Upper lobe of right lung (tissue), 1 donor: ENCODE results near the gene VPS13A. TPM values are rescaled to one million over a fixed set of nuclear protein-coding genes. Genes with fewer than 3 reads are reported as not detected.

Experiments used
- ATAC-seq: fragments of 200-7000 bp; cut with Tn5 transposase; one replicate; pipeline ENCODE4 v1.9.1; 2020; ENCODE audit warnings: mild to moderate bottlenecking, moderate library complexity
- DNase-seq: peaks from one replicate; pipeline ENCODE4 v3.0.0-alpha.2; 2020
- H3K27ac ChIP-seq: fragments of 200-600 bp; one replicate; pipeline ENCODE4 v1.8.0; 2022
- H3K27me3 ChIP-seq: fragments of 200-600 bp; one replicate; pipeline ENCODE4 v1.8.0; 2022; ENCODE audit warnings: mild to moderate bottlenecking
- H3K36me3 ChIP-seq: fragments of 200-600 bp; one replicate; pipeline ENCODE4 v1.8.0; 2022
- H3K4me1 ChIP-seq: fragments of 200-600 bp; one replicate; pipeline ENCODE4 v1.8.0; 2022
- H3K4me3 ChIP-seq: fragments of 200-600 bp; one replicate; pipeline ENCODE4 v1.8.0; 2022; ENCODE audit warnings: mild to moderate bottlenecking
- H3K9me3 ChIP-seq: fragments of 200-600 bp; one replicate; pipeline ENCODE4 v1.8.0; 2022
- CTCF ChIP-seq: fragments of 200-600 bp; IDR thresholded peaks from one replicate; pipeline ENCODE4 v1.8.0; 2022; ENCODE audit warnings: antibody characterized with exemption
- intact Hi-C: fragments of 100-400 bp; cut with DNase I; formaldehyde crosslinking; loops from one replicate; pipeline ENCODE4 v1.11.0; 2022
- total RNA-seq: library from RNA; stranded (reverse); fragmentation: NEBNext Ultra II Directional; extraction: Animal tissue kit (Norgen Biotek cat#: 25700); gene quantifications from one replicate; pipeline ENCODE4 v1.2.1, GENCODE V29; 2021
- donor health status: DM: no; HTN: yes; CAD: no; lungs with severe emphysema.

VPS13A gene
- total RNA-seq, 1 donor from 2014 or later, result 44.0 TPM

DNA sequence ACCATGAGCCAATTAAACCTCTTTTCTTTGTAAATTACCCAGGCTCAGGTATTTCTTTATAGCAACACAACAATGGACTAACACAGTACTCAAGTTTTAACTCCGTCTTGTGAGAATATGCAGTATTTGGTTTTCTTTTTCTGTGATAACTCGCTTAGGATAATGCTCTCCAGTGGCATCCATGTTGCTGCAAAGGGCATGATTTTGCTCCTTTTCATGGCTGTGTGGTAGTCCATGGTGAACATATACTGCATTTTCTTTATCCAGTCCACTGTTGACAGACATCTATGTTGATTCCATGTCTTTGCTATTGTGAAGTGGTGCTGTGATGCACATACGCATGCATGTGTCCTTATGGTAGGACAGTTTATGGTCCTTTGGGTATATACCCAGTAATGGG, 10.9 kb downstream of the VPS13A start:
- Histone ChIP-seq H3K9me3 (no peaks in the 10 kb centered on the region), H3K27me3 (no peaks in the 10 kb centered on the region), H3K4me1 (no peaks in the 10 kb centered on the region), H3K36me3 (no peaks in the 10 kb centered on the region), H3K4me3 (no peak overlapping the region), H3K27ac (no peak overlapping the region)
- no peak for TF ChIP-seq CTCF
- ATAC-seq (no peak), DNase-seq (no peak)
- intact Hi-C loops, result no loop called here

DNA sequence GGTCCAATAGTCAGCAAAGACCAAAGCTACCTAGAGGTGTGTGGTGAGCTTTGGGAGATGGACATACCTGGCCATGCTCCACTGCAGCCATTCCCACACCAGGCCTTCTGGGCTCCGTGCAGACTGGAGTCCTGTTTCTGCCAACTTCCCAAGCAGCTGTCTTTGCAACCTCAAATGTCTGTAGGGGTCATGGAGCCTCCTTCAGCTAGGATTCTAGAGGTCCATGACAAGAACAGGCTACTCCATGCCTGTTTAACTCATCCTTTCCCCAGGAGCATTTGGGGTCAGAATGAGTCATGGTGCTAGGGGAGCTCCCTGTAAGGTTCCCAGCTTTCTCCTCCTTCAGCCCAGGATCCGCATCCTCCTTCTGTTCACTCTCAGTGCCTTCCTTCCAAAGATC, 17.1 kb downstream of the VPS13A start:
- no peaks in the 10 kb centered on the region for H3K36me3 ChIP-seq
- H3K27ac ChIP-seq, result no peak overlapping the region
- no peaks in the 10 kb centered on the region for H3K4me1 ChIP-seq
- H3K9me3 ChIP-seq, result no peaks in the 10 kb centered on the region
- ATAC-seq (peak; percentile 19), DNase-seq (no peak)
- TF ChIP-seq CTCF, result no peak
- intact Hi-C loops, result no loop called here
- H3K4me3 ChIP-seq, result no peak overlapping the region
- H3K27me3 ChIP-seq, result no peaks in the 10 kb centered on the region

DNA sequence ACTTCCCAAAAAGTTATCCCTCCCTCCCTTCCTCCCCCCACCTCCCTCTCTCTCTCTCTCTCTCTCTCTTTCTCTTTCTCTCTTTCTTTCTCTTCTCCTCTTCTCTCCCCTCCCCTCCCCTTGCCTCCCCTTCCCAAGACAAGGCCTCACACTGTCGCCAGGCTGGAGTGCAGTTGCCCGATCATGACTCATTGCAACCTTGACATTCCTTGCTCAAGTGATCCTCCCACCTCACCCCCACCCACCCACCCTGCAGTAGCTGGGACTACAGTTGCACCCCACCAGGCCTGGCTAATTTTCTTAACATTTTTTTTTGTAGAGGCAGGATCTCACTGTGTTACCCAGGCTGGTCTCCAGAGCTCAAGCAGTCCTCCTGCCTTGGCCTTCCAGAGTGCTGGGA, 32.8 kb downstream of the VPS13A start:
- Histone ChIP-seq H3K36me3 (peaks cover 13% of the 10 kb centered on the region), H3K4me1 (no peaks in the 10 kb centered on the region), H3K9me3 (no peaks in the 10 kb centered on the region), H3K27me3 (no peaks in the 10 kb centered on the region), H3K4me3 (no peak overlapping the region), H3K27ac (no peak overlapping the region)
- TF ChIP-seq CTCF, result no peak
- intact Hi-C loops, result no loop called here
- no peak for DNase-seq
- no peak for ATAC-seq

GRCh38 chr9:77211561-77211960, 34.2 kb downstream of the VPS13A start:
- Histone ChIP-seq H3K27ac (no peak overlapping the region), H3K36me3 (peaks cover 13% of the 10 kb centered on the region), H3K4me1 (no peaks in the 10 kb centered on the region), H3K4me3 (no peak overlapping the region), H3K9me3 (no peaks in the 10 kb centered on the region), H3K27me3 (no peaks in the 10 kb centered on the region)
- DNase-seq (no peak), ATAC-seq (no peak)
- intact Hi-C loops, result no loop called here
- no peak for TF ChIP-seq CTCF

- ATAC-seq, result no peak
- peaks cover 13% of the 10 kb centered on the region for H3K36me3 ChIP-seq
- H3K4me3 ChIP-seq, result no peak overlapping the region
- no peaks in the 10 kb centered on the region for H3K9me3 ChIP-seq
- H3K4me1 ChIP-seq, result no peaks in the 10 kb centered on the region
- H3K27ac ChIP-seq, result no peak overlapping the region
- TF ChIP-seq CTCF, result no peak
- no peak for DNase-seq
- intact Hi-C loops, result no loop called here
- no peaks in the 10 kb centered on the region for H3K27me3 ChIP-seq
Measured at GRCh38 chr9:77212801-77213200, 35.5 kb downstream of the VPS13A start.

DNA sequence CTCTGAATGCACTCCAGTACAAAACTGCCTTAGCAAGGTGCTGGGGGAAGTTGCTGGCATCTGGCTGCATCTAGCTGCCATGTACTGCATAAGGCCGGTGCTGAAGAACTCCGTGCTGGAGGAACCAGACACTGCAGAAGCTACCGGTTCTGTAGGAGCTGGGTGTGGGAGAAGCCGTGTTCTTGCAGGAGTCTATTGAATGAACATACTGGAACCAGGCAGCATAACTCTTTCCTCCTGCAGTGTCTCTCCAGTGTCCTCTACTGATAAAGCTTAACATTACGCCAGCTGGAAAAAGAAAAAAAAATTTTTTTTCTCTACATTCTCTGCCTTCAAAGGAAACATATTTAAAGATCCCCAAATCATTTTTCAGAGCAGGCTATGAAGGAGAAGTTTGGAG, 38.5 kb downstream of the VPS13A start:
- no peak for TF ChIP-seq CTCF
- H3K36me3 ChIP-seq, result peaks cover 13% of the 10 kb centered on the region
- DNase-seq, result no peak
- no peak overlapping the region for H3K4me3 ChIP-seq
- no peaks in the 10 kb centered on the region for H3K9me3 ChIP-seq
- intact Hi-C loops, result no loop called here
- H3K27ac ChIP-seq, result no peak overlapping the region
- ATAC-seq, result no peak
- no peaks in the 10 kb centered on the region for H3K4me1 ChIP-seq
- H3K27me3 ChIP-seq, result no peaks in the 10 kb centered on the region
